Stimulated activated effector memory CD8-positive, alpha-beta T cell treated with anti-CD3 and anti-CD28 coated beads, Interleukin-12 subunit alpha, Interleukin-12 subunit beta, amount 100 ng/mL, for 72 hours (primary cell): Measurements from ENCODE around the gene EIF3I.

Experiments used
- ATAC-seq: fragments of 150-1000 bp; cut with Tn5 transposase; 2 replicates; pipeline ENCODE4 v1.10.0; 2021
- DNase-seq, 2 donors: peaks; one replicate each; pipeline ENCODE4 v3.0.0; 2021 to 2022; ENCODE audit warnings: low spot score in 2 of 2
- H3K27ac Mint-ChIP-seq: one replicate; pipeline ENCODE4 v1.8.0; 2022; ENCODE audit warnings: mild to moderate bottlenecking, mixed read lengths
- H3K36me3 Mint-ChIP-seq: one replicate; pipeline ENCODE4 v1.8.0; 2022; ENCODE audit warnings: mild to moderate bottlenecking, mixed read lengths
- H3K4me1 Mint-ChIP-seq: one replicate; pipeline ENCODE4 v1.8.0; 2022; ENCODE audit warnings: mixed read lengths
- H3K4me3 Mint-ChIP-seq: one replicate; pipeline ENCODE4 v1.8.0; 2022; ENCODE audit warnings: mild to moderate bottlenecking, mixed read lengths
- H3K9me3 Mint-ChIP-seq: one replicate; pipeline ENCODE4 v1.8.0; 2022; ENCODE audit warnings: mixed read lengths

Gene EIF3I

GRCh38 chr1:32221980-32222755 is at the start of gene EIF3I, which contains the start of gene TMEM234:
TSS of gene EIF3I (plus strand) at chr1:32222407. CDS start at chr1:32222442, 35 bp downstream.
TSS of gene TMEM234 (minus strand) at chr1:32222353. CDS start at chr1:32222322, 31 bp downstream.
- ATAC-seq (peak; percentile 96), DNase-seq (peak; percentile 72 to 96)
- peaks cover 25% of the 10 kb centered on the region for H3K4me1 Mint-ChIP-seq
- peak within 1 kb of the TSS; percentile 89 for H3K4me3 Mint-ChIP-seq
- peaks cover 52% of the 10 kb centered on the region for H3K36me3 Mint-ChIP-seq
- peak within 1 kb of the TSS; percentile 97 for H3K27ac Mint-ChIP-seq
- no peaks in the 10 kb centered on the region for H3K9me3 Mint-ChIP-seq

DNA sequence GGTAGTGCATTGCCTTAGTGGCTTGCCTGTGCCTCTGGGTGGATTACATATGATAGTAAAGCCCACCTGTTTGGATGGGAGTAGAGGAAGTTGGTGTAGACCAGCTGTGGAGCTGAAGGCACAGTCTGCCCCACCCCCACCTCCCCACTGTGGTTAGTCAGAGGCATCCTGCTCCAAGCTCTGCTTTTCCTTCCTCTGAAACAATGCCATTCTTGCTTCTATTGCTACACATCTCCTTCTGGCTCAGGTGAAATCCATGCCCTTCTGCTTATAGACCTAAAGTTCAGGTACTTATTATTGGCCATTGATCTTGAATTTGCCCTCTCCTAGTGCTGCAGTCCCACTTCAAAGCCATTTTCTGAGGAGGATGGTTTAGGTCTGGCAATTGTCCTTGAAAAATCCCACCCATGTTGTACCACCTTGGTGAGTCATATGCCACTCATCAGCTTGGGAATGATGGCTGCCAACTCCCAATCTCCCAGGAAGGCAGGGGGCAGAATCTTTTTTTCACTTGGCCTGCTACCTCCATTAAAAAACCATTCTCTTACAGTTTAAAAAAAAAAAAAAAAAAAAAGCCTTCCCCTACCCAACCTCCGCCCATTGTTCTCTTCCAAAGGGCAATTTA is 49.5 kb upstream of the EIF3I start:
- DNase-seq = no peak
- peaks cover 67% of the 10 kb centered on the region for H3K36me3 Mint-ChIP-seq

DNA sequence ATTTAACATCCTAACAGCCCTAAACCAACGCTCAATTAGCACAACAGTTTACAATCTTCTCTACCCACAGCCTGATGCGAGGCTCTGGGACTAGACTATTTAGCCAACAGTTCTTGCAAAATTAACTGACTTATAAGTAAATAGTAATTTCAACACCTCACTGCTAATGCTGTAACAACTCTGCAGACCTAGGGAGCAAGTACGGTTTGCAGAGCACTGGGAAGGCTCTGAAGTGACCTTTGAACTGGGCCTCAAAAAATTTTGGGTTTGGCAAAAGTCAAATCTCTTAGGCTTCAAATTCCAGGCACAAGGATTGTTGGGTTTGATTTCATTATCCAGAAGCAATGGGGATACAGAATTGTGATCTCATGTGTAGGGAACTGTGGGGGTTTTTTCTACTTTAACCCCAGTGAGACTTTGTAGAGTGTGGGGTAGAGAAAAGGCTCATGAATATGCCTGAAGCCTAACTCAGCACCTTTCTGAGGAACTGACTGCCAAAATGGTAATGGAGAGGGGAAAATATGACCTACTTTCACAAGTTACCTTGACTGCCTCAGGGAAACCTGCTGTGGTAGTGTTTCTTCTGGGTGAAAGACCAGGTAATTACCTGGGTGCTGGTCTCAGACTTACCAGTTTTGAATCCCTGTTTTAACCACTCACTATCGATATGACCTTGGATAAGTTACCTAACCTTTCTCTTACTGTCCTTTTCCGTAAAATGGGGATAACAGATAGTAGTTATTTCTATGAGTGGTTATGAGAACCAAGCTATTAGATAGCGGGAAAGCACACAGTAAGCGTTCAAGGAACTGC is 43.6 kb upstream of the EIF3I start:
- Mint-ChIP-seq H3K27ac (peak overlapping the region; percentile 98), H3K9me3 (no peaks in the 10 kb centered on the region), H3K4me1 (peaks cover 40% of the 10 kb centered on the region), H3K36me3 (peaks cover 57% of the 10 kb centered on the region), H3K4me3 (peak overlapping the region; percentile 96)
- ATAC-seq (no peak), DNase-seq (no peak)

More for the DNA sequence above, 49.5 kb upstream of the EIF3I start:
- Mint-ChIP-seq H3K4me1 (no peaks in the 10 kb centered on the region), H3K9me3 (no peaks in the 10 kb centered on the region), H3K27ac (peak overlapping the region; percentile 74), H3K4me3 (no peak overlapping the region)
- no peak for ATAC-seq

DNA sequence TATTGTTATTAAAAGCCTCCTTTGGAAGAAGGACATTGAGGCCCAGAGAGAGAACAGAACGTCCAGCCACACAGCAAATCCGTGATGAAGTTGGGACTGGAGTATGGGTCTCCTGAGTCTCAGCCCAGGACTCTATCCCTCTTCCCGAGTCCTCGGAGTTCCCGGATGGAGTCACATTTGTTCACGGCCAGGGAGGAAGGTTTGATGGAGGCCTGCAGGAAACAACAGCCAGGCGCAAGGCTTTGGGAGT is 43.1 kb upstream of the EIF3I start:
- Mint-ChIP-seq H3K36me3 (peaks cover 62% of the 10 kb centered on the region), H3K4me3 (peak overlapping the region; percentile 96), H3K4me1 (peaks cover 44% of the 10 kb centered on the region), H3K9me3 (no peaks in the 10 kb centered on the region), H3K27ac (peak overlapping the region; percentile 98)
- no peak for DNase-seq
- no peak for ATAC-seq

DNA sequence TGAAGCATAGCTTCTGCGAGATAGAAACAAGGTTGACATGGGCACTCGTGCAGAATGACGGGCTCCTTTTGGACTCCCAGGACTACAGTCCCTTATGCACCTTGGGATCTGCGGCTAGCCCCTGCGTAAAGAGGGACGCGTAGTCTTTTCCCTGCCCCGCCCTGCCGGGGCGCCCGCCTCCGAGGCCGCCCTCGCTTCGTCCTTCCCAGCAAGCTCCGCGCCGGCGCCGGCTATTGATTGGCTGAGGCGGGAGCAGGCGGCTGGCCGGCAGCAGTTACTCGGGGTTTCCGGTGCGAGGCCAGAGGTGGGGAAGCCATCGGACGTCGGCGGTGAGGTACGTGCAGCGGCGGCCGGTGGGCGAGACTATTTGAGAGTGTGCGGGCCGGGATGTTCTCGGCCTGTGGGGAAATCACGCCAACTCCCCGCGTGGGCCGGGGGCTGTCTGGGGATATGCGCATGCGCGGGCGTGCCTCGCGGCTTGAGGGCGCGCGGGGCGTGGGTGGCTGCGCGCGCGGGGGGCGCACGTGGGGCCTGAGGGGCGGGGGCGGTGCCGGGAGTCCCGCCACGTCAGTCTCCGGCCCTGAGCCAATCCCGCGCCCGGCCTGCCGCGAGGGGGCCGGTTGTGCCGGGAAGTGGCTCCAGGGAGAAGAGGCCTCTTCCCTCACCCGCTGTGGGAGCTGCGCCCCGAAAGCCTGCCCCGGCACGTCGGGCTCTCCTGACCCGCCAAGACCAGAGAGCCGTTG is 42.6 kb upstream of the EIF3I start, which contains the start of gene TXLNA:
TXLNA (plus strand) TSS at position 233 of the 743 bp plus-strand sequence. CDS start 671 bp downstream, outside the sequence.
- H3K27ac Mint-ChIP-seq = peak within 1 kb of the TSS; percentile 98
- H3K4me3 Mint-ChIP-seq = peak within 1 kb of the TSS; percentile 96
- peak; percentile 92 for ATAC-seq

DNA sequence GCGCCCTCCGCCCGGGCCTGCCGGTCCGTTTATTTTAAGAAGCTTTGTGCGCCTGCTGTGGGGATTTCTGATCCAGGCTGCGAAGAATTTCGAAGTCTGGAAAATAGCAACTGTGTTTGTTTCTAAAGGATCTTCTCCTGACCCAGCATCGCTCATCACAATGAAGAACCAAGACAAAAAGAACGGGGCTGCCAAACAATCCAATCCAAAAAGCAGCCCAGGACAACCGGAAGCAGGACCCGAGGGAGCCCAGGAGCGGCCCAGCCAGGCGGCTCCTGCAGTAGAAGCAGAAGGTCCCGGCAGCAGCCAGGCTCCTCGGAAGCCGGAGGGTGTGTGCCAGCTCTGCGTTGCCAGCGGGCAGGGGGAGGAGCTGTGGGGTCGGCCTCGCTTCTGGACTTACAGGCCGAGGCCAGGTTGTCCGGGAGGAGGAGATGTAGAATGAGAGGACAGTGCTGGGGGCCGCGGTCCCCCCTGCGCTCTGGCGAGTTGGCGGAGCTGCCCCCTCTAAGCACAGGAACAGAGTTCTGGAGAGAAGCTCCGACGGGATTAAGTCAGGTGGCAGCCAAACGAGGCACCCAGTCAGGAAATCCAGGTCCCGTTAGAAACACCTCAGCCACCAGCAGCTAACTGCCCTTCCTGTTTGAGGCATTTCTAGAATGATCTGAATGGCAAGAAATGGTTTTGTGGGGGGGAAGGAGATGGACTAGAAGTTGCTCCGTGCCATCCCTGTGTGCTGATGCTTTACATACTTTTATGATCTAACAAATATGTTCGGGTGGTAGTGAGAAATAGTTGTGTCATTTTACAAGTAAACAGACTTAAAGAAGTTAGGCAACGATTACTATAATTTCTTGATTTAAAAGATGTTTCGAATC is 41.8 kb upstream of the EIF3I start:
- ATAC-seq = peak; percentile 52
- peak overlapping the region; percentile 96 for H3K4me3 Mint-ChIP-seq
- peaks cover 71% of the 10 kb centered on the region for H3K36me3 Mint-ChIP-seq
- peak; percentile 24 to 81 for DNase-seq
- peak overlapping the region; percentile 98 for H3K27ac Mint-ChIP-seq
- no peaks in the 10 kb centered on the region for H3K9me3 Mint-ChIP-seq
- peaks cover 54% of the 10 kb centered on the region for H3K4me1 Mint-ChIP-seq

More for the DNA sequence above, 42.6 kb upstream of the EIF3I start, which contains the start of gene TXLNA:
- peaks cover 49% of the 10 kb centered on the region for H3K4me1 Mint-ChIP-seq
- H3K9me3 Mint-ChIP-seq = no peaks in the 10 kb centered on the region
- peak; percentile 90 to 96 for DNase-seq
- peaks cover 67% of the 10 kb centered on the region for H3K36me3 Mint-ChIP-seq

- ATAC-seq (no peak), DNase-seq (no peak)
- peak overlapping the region; percentile 96 for H3K4me3 Mint-ChIP-seq
- peaks cover 58% of the 10 kb centered on the region for H3K4me1 Mint-ChIP-seq
- H3K27ac Mint-ChIP-seq = peak overlapping the region; percentile 98
- H3K9me3 Mint-ChIP-seq = no peaks in the 10 kb centered on the region
- H3K36me3 Mint-ChIP-seq = peaks cover 72% of the 10 kb centered on the region
Measured at GRCh38 chr1:32181065-32181464, 41.1 kb upstream of the EIF3I start.

DNA sequence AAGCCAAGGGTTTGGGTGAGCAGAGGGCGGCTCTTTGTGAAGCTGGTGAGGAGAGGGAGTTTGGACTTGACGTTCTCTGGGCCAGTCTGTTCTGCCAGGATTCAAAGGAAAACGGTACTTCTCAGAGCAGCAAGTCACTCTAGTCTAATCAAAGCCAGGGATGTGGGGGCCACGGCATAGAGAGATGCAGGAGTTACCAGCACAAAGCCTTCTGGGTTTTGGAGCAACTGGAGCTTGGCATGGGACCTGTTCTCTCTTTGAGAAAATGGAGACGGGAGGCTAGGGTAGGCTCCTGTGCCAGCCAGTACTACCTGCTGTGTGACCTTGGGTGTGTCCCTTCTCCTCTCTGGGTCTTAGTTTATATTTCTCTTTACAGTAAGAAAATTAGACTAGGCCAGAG is 40.6 kb upstream of the EIF3I start:
- Mint-ChIP-seq H3K36me3 (peaks cover 77% of the 10 kb centered on the region), H3K4me1 (peaks cover 63% of the 10 kb centered on the region), H3K27ac (peak overlapping the region; percentile 98), H3K9me3 (no peaks in the 10 kb centered on the region), H3K4me3 (peak overlapping the region; percentile 96)
- ATAC-seq (no peak), DNase-seq (no peak)

DNA sequence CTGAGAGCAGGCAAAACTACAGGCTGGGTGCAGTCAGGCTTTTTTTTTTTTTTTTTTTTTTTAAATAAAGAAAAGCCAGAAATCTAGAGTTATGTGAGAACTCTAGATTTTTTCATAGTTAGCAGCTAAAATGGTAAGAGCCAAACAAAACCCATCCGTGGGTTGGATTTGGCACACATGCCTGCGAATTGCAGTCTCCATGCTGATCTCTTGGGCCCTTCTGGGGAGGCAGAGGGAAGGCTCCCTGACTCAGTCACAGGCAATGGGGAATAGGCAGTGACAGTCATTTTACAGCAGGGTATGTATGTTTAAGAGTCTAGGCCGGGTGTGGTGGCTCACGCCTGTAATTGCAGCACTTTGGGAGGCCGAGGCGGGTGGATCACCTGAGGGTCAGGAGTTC is 40.1 kb upstream of the EIF3I start:
- H3K4me1 Mint-ChIP-seq = peaks cover 66% of the 10 kb centered on the region
- peak overlapping the region; percentile 10 for H3K27ac Mint-ChIP-seq
- no peaks in the 10 kb centered on the region for H3K9me3 Mint-ChIP-seq
- DNase-seq (no peak), ATAC-seq (no peak)
- H3K36me3 Mint-ChIP-seq = peaks cover 82% of the 10 kb centered on the region
- peak overlapping the region; percentile 96 for H3K4me3 Mint-ChIP-seq

- no peak for ATAC-seq
- Mint-ChIP-seq H3K36me3 (peaks cover 100% of the 10 kb centered on the region), H3K4me3 (peak overlapping the region; percentile 28), H3K27ac (peak overlapping the region; percentile 44), H3K9me3 (no peaks in the 10 kb centered on the region), H3K4me1 (peaks cover 64% of the 10 kb centered on the region)
- DNase-seq = no peak
Measured at GRCh38 chr1:32184650-32185049, 37.6 kb upstream of the EIF3I start.

GRCh38 chr1:32186077-32186476 is 36.1 kb upstream of the EIF3I start:
- Mint-ChIP-seq H3K4me3 (no peak overlapping the region), H3K27ac (peak overlapping the region; percentile 77), H3K9me3 (no peaks in the 10 kb centered on the region), H3K36me3 (peaks cover 100% of the 10 kb centered on the region), H3K4me1 (peaks cover 50% of the 10 kb centered on the region)
- DNase-seq (no peak), ATAC-seq (no peak)

- H3K36me3 Mint-ChIP-seq = peaks cover 100% of the 10 kb centered on the region
- H3K9me3 Mint-ChIP-seq = no peaks in the 10 kb centered on the region
- peak overlapping the region; percentile 77 for H3K27ac Mint-ChIP-seq
- DNase-seq (no peak), ATAC-seq (no peak)
- H3K4me1 Mint-ChIP-seq = peaks cover 47% of the 10 kb centered on the region
- no peak overlapping the region for H3K4me3 Mint-ChIP-seq
Measured at GRCh38 chr1:32186491-32186890, 35.7 kb upstream of the EIF3I start.

- Mint-ChIP-seq H3K4me1 (peaks cover 47% of the 10 kb centered on the region), H3K4me3 (no peak overlapping the region), H3K36me3 (peaks cover 100% of the 10 kb centered on the region), H3K27ac (peak overlapping the region; percentile 18), H3K9me3 (no peaks in the 10 kb centered on the region)
- ATAC-seq (no peak), DNase-seq (no peak)
Measured at GRCh38 chr1:32187850-32188249, 34.4 kb upstream of the EIF3I start.
